Central memory CD8-positive, alpha-beta T cell (primary cell): ENCODE results near the gene SCO1.

Experiments used
- ATAC-seq: fragments of 150-1000 bp; cut with Tn5 transposase; replicated peaks from 2 replicates; pipeline ENCODE4 v1.10.0; 2022; ENCODE audit warnings: mild to moderate bottlenecking, moderate FRiP score, moderate number of reproducible peaks; ENCODE audit not compliant: poor library complexity, severe bottlenecking; ENCODE audit errors: extremely low read depth
- DNase-seq, 2 donors: peaks; one replicate each; pipeline ENCODE4 v3.0.0; 2021; ENCODE audit warnings: low spot score in 2 of 2
- H3K27ac Mint-ChIP-seq: one replicate; pipeline ENCODE4 v1.8.0; 2022; ENCODE audit warnings: low read depth, mild to moderate bottlenecking, moderate library complexity, mixed read lengths
- H3K27me3 Mint-ChIP-seq: one replicate; pipeline ENCODE4 v1.8.0; 2022; ENCODE audit warnings: mixed read lengths
- H3K36me3 Mint-ChIP-seq: one replicate; pipeline ENCODE4 v1.8.0; 2022; ENCODE audit warnings: mild to moderate bottlenecking, moderate library complexity, mixed read lengths; ENCODE audit not compliant: insufficient read depth
- H3K4me1 Mint-ChIP-seq: one replicate; pipeline ENCODE4 v1.8.0; 2022; ENCODE audit warnings: mixed read lengths
- H3K4me3 Mint-ChIP-seq: one replicate; pipeline ENCODE4 v1.8.0; 2022; ENCODE audit warnings: mild to moderate bottlenecking, moderate library complexity, mixed read lengths
- H3K9me3 Mint-ChIP-seq: one replicate; pipeline ENCODE4 v1.8.0; 2022; ENCODE audit warnings: mixed read lengths

SCO1 gene

GRCh38 chr17:10666906-10667305, 30.4 kb downstream of the SCO1 start:
- no peak for ATAC-seq
- Mint-ChIP-seq H3K4me1 (no peaks in the 10 kb centered on the region), H3K27me3 (no peaks in the 10 kb centered on the region), H3K27ac (no peak overlapping the region), H3K4me3 (no peak overlapping the region), H3K9me3 (no peaks in the 10 kb centered on the region), H3K36me3 (peaks cover 5% of the 10 kb centered on the region)
- no peak for DNase-seq

- H3K36me3 Mint-ChIP-seq: peaks cover 5% of the 10 kb centered on the region
- H3K4me1 Mint-ChIP-seq: no peaks in the 10 kb centered on the region
- H3K9me3 Mint-ChIP-seq: no peaks in the 10 kb centered on the region
- no peaks in the 10 kb centered on the region for H3K27me3 Mint-ChIP-seq
- H3K4me3 Mint-ChIP-seq: no peak overlapping the region
- no peak for DNase-seq
- no peak for ATAC-seq
- H3K27ac Mint-ChIP-seq: no peak overlapping the region
These were observed 32.8 kb downstream of the SCO1 start for GRCh38 chr17:10664571-10664970.

GRCh38 chr17:10663231-10663630, 34.1 kb downstream of the SCO1 start:
- Mint-ChIP-seq H3K36me3 (peaks cover 2% of the 10 kb centered on the region), H3K9me3 (no peaks in the 10 kb centered on the region), H3K27me3 (no peaks in the 10 kb centered on the region), H3K27ac (no peak overlapping the region), H3K4me3 (no peak overlapping the region), H3K4me1 (no peaks in the 10 kb centered on the region)
- ATAC-seq: no peak
- no peak for DNase-seq

GRCh38 chr17:10661437-10661836, 35.9 kb downstream of the SCO1 start:
- no peak overlapping the region for H3K4me3 Mint-ChIP-seq
- H3K9me3 Mint-ChIP-seq: no peaks in the 10 kb centered on the region
- H3K27me3 Mint-ChIP-seq: no peaks in the 10 kb centered on the region
- no peaks in the 10 kb centered on the region for H3K4me1 Mint-ChIP-seq
- ATAC-seq: no peak
- DNase-seq: no peak
- H3K27ac Mint-ChIP-seq: no peak overlapping the region
- H3K36me3 Mint-ChIP-seq: peaks cover 2% of the 10 kb centered on the region

- DNase-seq (no peak), ATAC-seq (no peak)
- Mint-ChIP-seq H3K4me3 (no peak overlapping the region), H3K27me3 (peaks cover 17% of the 10 kb centered on the region), H3K36me3 (no peaks in the 10 kb centered on the region), H3K4me1 (no peaks in the 10 kb centered on the region), H3K27ac (no peak overlapping the region), H3K9me3 (no peaks in the 10 kb centered on the region)
These were observed 39.5 kb downstream of the SCO1 start for GRCh38 chr17:10657879-10658278.

- no peaks in the 10 kb centered on the region for H3K36me3 Mint-ChIP-seq
These were observed 40.2 kb downstream of the SCO1 start, which contains the start of gene MYH3 for GRCh38 chr17:10657148-10657547. Gene MYH3 (minus strand): TSS chr17:10657309. CDS start chr17:10655064, 2,245 bp downstream.

GRCh38 chr17:10653987-10654386, 43.3 kb downstream of the SCO1 start:
- ATAC-seq: no peak
- Mint-ChIP-seq H3K27ac (no peak overlapping the region), H3K36me3 (no peaks in the 10 kb centered on the region), H3K4me3 (no peak overlapping the region), H3K9me3 (no peaks in the 10 kb centered on the region), H3K4me1 (no peaks in the 10 kb centered on the region), H3K27me3 (peaks cover 18% of the 10 kb centered on the region)
- no peak for DNase-seq

More at GRCh38 chr17:10657148-10657547, 40.2 kb downstream of the SCO1 start, which contains the start of gene MYH3:
- Mint-ChIP-seq H3K9me3 (no peaks in the 10 kb centered on the region), H3K4me1 (no peaks in the 10 kb centered on the region), H3K27me3 (peaks cover 18% of the 10 kb centered on the region), H3K4me3 (no peak within 1 kb of the TSS), H3K27ac (no peak within 1 kb of the TSS)
- DNase-seq (no peak), ATAC-seq (no peak)

- ATAC-seq (no peak), DNase-seq (no peak)
- Mint-ChIP-seq H3K9me3 (no peaks in the 10 kb centered on the region), H3K4me3 (no peak overlapping the region), H3K27ac (no peak overlapping the region), H3K4me1 (no peaks in the 10 kb centered on the region), H3K27me3 (peaks cover 18% of the 10 kb centered on the region), H3K36me3 (peaks cover under 1% of the 10 kb centered on the region)
These were observed 44.2 kb downstream of the SCO1 start for GRCh38 chr17:10652984-10653659.

GRCh38 chr17:10651927-10652326, 45.4 kb downstream of the SCO1 start:
- no peak overlapping the region for H3K27ac Mint-ChIP-seq
- no peaks in the 10 kb centered on the region for H3K4me1 Mint-ChIP-seq
- DNase-seq: no peak
- no peaks in the 10 kb centered on the region for H3K9me3 Mint-ChIP-seq
- no peak for ATAC-seq
- H3K4me3 Mint-ChIP-seq: no peak overlapping the region
- peaks cover 18% of the 10 kb centered on the region for H3K27me3 Mint-ChIP-seq
- H3K36me3 Mint-ChIP-seq: peaks cover 1% of the 10 kb centered on the region

- no peak overlapping the region for H3K4me3 Mint-ChIP-seq
- no peak for DNase-seq
- no peak for ATAC-seq
- no peak overlapping the region for H3K27ac Mint-ChIP-seq
- no peaks in the 10 kb centered on the region for H3K9me3 Mint-ChIP-seq
- peaks cover 3% of the 10 kb centered on the region for H3K36me3 Mint-ChIP-seq
- no peaks in the 10 kb centered on the region for H3K4me1 Mint-ChIP-seq
- H3K27me3 Mint-ChIP-seq: peaks cover 18% of the 10 kb centered on the region
These were observed 47.7 kb downstream of the SCO1 start for GRCh38 chr17:10649602-10650001.

GRCh38 chr17:10648956-10649355, 48.4 kb downstream of the SCO1 start:
- DNase-seq: no peak
- ATAC-seq: no peak
- Mint-ChIP-seq H3K27ac (no peak overlapping the region), H3K27me3 (peaks cover 12% of the 10 kb centered on the region), H3K4me1 (no peaks in the 10 kb centered on the region), H3K9me3 (no peaks in the 10 kb centered on the region), H3K36me3 (peaks cover 4% of the 10 kb centered on the region), H3K4me3 (no peak overlapping the region)

GRCh38 chr17:10648381-10648780, 49.0 kb downstream of the SCO1 start:
- no peaks in the 10 kb centered on the region for H3K4me1 Mint-ChIP-seq
- no peak for ATAC-seq

GRCh38 chr17:10646392-10646990, 50.8 kb downstream of the SCO1 start:
- DNase-seq (peak; percentile 36 to 62), ATAC-seq (peak; percentile 52)
- Mint-ChIP-seq H3K9me3 (no peaks in the 10 kb centered on the region), H3K36me3 (peaks cover 6% of the 10 kb centered on the region), H3K27me3 (no peaks in the 10 kb centered on the region), H3K4me1 (no peaks in the 10 kb centered on the region), H3K27ac (no peak overlapping the region), H3K4me3 (no peak overlapping the region)

More at GRCh38 chr17:10648381-10648780, 49.0 kb downstream of the SCO1 start:
- H3K4me3 Mint-ChIP-seq: no peak overlapping the region
- H3K9me3 Mint-ChIP-seq: no peaks in the 10 kb centered on the region
- H3K27ac Mint-ChIP-seq: no peak overlapping the region
- no peak for DNase-seq
- peaks cover 6% of the 10 kb centered on the region for H3K27me3 Mint-ChIP-seq
- peaks cover 4% of the 10 kb centered on the region for H3K36me3 Mint-ChIP-seq
